Measurements from ENCODE around the gene TCL1B. TPM values are rescaled to one million over a fixed set of nuclear protein-coding genes. Genes with fewer than 3 reads are reported as not detected.

The TCL1B gene
- total RNA-seq, 2 donors from 2014 or later: not detected

- H3K36me3 Mint-ChIP-seq (ENCODE audit: low read depth): no peaks in the 10 kb centered on the region
- no peaks in the 10 kb centered on the region for H3K9me3 Mint-ChIP-seq
- H3K4me3 Mint-ChIP-seq: no peak overlapping the region
- no peak for ATAC-seq (replicated peaks)
- no peak overlapping the region for H3K27ac Mint-ChIP-seq
- peaks cover 39% of the 10 kb centered on the region for H3K27me3 Mint-ChIP-seq
- H3K4me1 Mint-ChIP-seq: no peaks in the 10 kb centered on the region
Observed at GRCh38 chr14:95733212-95733611, 47.0 kb downstream of the TCL1B start.

GRCh38 chr14:95739356-95739755, 53.1 kb downstream of the TCL1B start:
- H3K4me3 Mint-ChIP-seq: no peak overlapping the region
- no peaks in the 10 kb centered on the region for H3K4me1 Mint-ChIP-seq
- peaks cover 5% of the 10 kb centered on the region for H3K9me3 Mint-ChIP-seq
- H3K27ac Mint-ChIP-seq: peak overlapping the region; percentile 68
- peaks cover under 1% of the 10 kb centered on the region for H3K27me3 Mint-ChIP-seq
- no peak for ATAC-seq (replicated peaks)
- no peaks in the 10 kb centered on the region for H3K36me3 Mint-ChIP-seq (ENCODE audit: low read depth)

- H3K27me3 Mint-ChIP-seq: no peaks in the 10 kb centered on the region
- peaks cover 5% of the 10 kb centered on the region for H3K9me3 Mint-ChIP-seq
- H3K4me1 Mint-ChIP-seq: no peaks in the 10 kb centered on the region
- H3K36me3 Mint-ChIP-seq (ENCODE audit: low read depth): no peaks in the 10 kb centered on the region
- H3K4me3 Mint-ChIP-seq: no peak overlapping the region
- no peak for ATAC-seq (replicated peaks)
- H3K27ac Mint-ChIP-seq: no peak overlapping the region
Observed at GRCh38 chr14:95741038-95741490, 54.8 kb downstream of the TCL1B start.

GRCh38 chr14:95741781-95742180, 55.6 kb downstream of the TCL1B start:
- Mint-ChIP-seq H3K27ac (no peak overlapping the region), H3K27me3 (no peaks in the 10 kb centered on the region), H3K9me3 (peaks cover 5% of the 10 kb centered on the region), H3K36me3 (ENCODE audit: low read depth) (no peaks in the 10 kb centered on the region), H3K4me3 (no peak overlapping the region), H3K4me1 (no peaks in the 10 kb centered on the region)
- ATAC-seq (replicated peaks): no peak

Other genes with a start within 250 kb of the TCL1B start
- 10 to 100 TPM; 78.9 to 79.1 TPM for gene SYNE3, start 169.8 kb upstream of the TCL1B start, total RNA-seq
- 10 to 100 TPM; 21.5 to 61.4 TPM for gene GLRX5, start 151.4 kb upstream of the TCL1B start, total RNA-seq
- not detected for gene TCL1A, start 27.7 kb downstream of the TCL1B start, total RNA-seq
- not detected for gene TUNAR, start 190.4 kb downstream of the TCL1B start, total RNA-seq

Measured in activated T-helper 17 cell treated with anti-CD3 and anti-CD28 coated beads, Interleukin-2, amount 50 U/mL, for 72 hours (primary cell).